C4-2B (cell line): ENCODE results near the gene SNF8.

Experiments used
- CTCF ChIP-seq: fragments of 450-650 bp; conservative IDR thresholded peaks from 2 replicates; pipeline ENCODE4 v1.5.1; 2017; ENCODE audit warnings: mild to moderate bottlenecking
- ZFX ChIP-seq: fragments of 450-650 bp; IDR thresholded peaks from 2 replicates; pipeline ENCODE4 v1.6.1; 2017

GRCh38 chr17:48901241-48901640, 43.4 kb downstream of the SNF8 start:
- TF ChIP-seq CTCF (no peak), ZFX (no peak)
